ENCODE measurements around the gene RAD51B. TPM values are rescaled to one million over a fixed set of nuclear protein-coding genes. Genes with fewer than 3 reads are reported as not detected.

RAD51B gene
- total RNA-seq, 6 donors from 2014 or later = 10.6 to 63.9 (median 18.4) TPM

GRCh38 chr14:68584786-68585185, 765.2 kb downstream of the RAD51B start:
- Histone ChIP-seq H3K4me1 (peaks cover 9 to 35% (median 13%) of the 10 kb centered on the region in 4 donors), H3K27ac (peak overlapping the region in 2 of 4 donors; percentile 33 to 59), H3K4me3 (no peak overlapping the region), H3K27me3 (no peaks in the 10 kb centered on the region), H3K9me3 (no peaks in the 10 kb centered on the region), H3K36me3 (no peaks in the 10 kb centered on the region)
- peak in 2 of 4 donors; percentile 12 to 59 for TF ChIP-seq EP300 (IDR thresholded peaks at IDR 0.05)
- no peak for TF ChIP-seq CTCF (IDR thresholded peaks at IDR 0.05)
- TF ChIP-seq POLR2A (IDR thresholded peaks at IDR 0.05) = peak in 1 of 4 donors; percentile 20
- peak in 1 of 2 donors; percentile 45 for TF ChIP-seq POLR2AphosphoS5 (IDR thresholded peaks at IDR 0.05)
- DNase-seq (peak in 1 of 2 donors; percentile 80), ATAC-seq (ENCODE audit: low FRiP score in 2 of 2) (peak; percentile 8 to 78)
- 66 to 81% methylated on average over 4 of the region's 4 CpGs for WGBS, 2 donors

- H3K9me3 ChIP-seq = no peaks in the 10 kb centered on the region
- no peaks in the 10 kb centered on the region for H3K27me3 ChIP-seq
- peak overlapping the region in 1 of 4 donors; percentile 54 for H3K27ac ChIP-seq
- 85 to 91% methylated on average over 16 of the region's 16 CpGs for WGBS, 2 donors
- no peak for DNase-seq
- H3K4me1 ChIP-seq = peaks cover 9 to 35% (median 13%) of the 10 kb centered on the region in 4 donors
- H3K4me3 ChIP-seq = no peak overlapping the region
- no peak for TF ChIP-seq EP300 (IDR thresholded peaks at IDR 0.05)
- TF ChIP-seq POLR2A (IDR thresholded peaks at IDR 0.05) = no peak
- TF ChIP-seq POLR2AphosphoS5 (IDR thresholded peaks at IDR 0.05) = no peak
- TF ChIP-seq CTCF (IDR thresholded peaks at IDR 0.05) = no peak
- no peaks in the 10 kb centered on the region for H3K36me3 ChIP-seq
- ATAC-seq (ENCODE audit: low FRiP score in 2 of 2) = no peak
These were observed 766.1 kb downstream of the RAD51B start for GRCh38 chr14:68585690-68586089.

GRCh38 chr14:68586896-68587751, 767.5 kb downstream of the RAD51B start:
- peaks cover 9 to 35% (median 13%) of the 10 kb centered on the region in 4 donors for H3K4me1 ChIP-seq
- H3K36me3 ChIP-seq = no peaks in the 10 kb centered on the region
- H3K27ac ChIP-seq = peak overlapping the region in 3 of 4 donors; percentile 20 to 76 (median 39)
- DNase-seq = no peak
- no peaks in the 10 kb centered on the region for H3K27me3 ChIP-seq
- TF ChIP-seq POLR2AphosphoS5 (IDR thresholded peaks at IDR 0.05) = no peak
- TF ChIP-seq CTCF (IDR thresholded peaks at IDR 0.05) = no peak
- TF ChIP-seq EP300 (IDR thresholded peaks at IDR 0.05) = no peak
- no peak for TF ChIP-seq POLR2A (IDR thresholded peaks at IDR 0.05)
- no peak overlapping the region for H3K4me3 ChIP-seq
- 61 to 76% methylated on average over 12 to 13 of the region's 13 CpGs for WGBS, 2 donors
- H3K9me3 ChIP-seq = no peaks in the 10 kb centered on the region
- peak in 1 of 2 donors; percentile 39 for ATAC-seq (ENCODE audit: low FRiP score in 2 of 2)

- Histone ChIP-seq H3K9me3 (no peaks in the 10 kb centered on the region), H3K4me1 (peaks cover 9 to 35% (median 13%) of the 10 kb centered on the region in 4 donors), H3K36me3 (no peaks in the 10 kb centered on the region), H3K27ac (peak overlapping the region in 3 of 4 donors; percentile 20 to 76 (median 39)), H3K4me3 (no peak overlapping the region), H3K27me3 (no peaks in the 10 kb centered on the region)
- DNase-seq (no peak), ATAC-seq (ENCODE audit: low FRiP score in 2 of 2) (no peak)
- TF ChIP-seq POLR2A (IDR thresholded peaks at IDR 0.05) = no peak
- TF ChIP-seq CTCF (IDR thresholded peaks at IDR 0.05) = no peak
- TF ChIP-seq POLR2AphosphoS5 (IDR thresholded peaks at IDR 0.05) = no peak
- no peak for TF ChIP-seq EP300 (IDR thresholded peaks at IDR 0.05)
- WGBS, 2 donors = 92% methylated on average over 6 of the region's 6 CpGs
These were observed 768.4 kb downstream of the RAD51B start for GRCh38 chr14:68587931-68588330.

All from upper lobe of left lung (tissue), 6 donors.